ENCODE data around the gene MTRF1L. TPM values are rescaled to one million over a fixed set of nuclear protein-coding genes. Genes with fewer than 3 reads are reported as not detected.
"Not testable (repeated sequence)": the region's sequence is repeated elsewhere in the genome, so short reads cannot be mapped to it uniquely, and the experiment has no call there.

The MTRF1L gene
- total RNA-seq, 4 donors from 2014 or later: 18.0 to 30.9 (median 22.5) TPM

DNA sequence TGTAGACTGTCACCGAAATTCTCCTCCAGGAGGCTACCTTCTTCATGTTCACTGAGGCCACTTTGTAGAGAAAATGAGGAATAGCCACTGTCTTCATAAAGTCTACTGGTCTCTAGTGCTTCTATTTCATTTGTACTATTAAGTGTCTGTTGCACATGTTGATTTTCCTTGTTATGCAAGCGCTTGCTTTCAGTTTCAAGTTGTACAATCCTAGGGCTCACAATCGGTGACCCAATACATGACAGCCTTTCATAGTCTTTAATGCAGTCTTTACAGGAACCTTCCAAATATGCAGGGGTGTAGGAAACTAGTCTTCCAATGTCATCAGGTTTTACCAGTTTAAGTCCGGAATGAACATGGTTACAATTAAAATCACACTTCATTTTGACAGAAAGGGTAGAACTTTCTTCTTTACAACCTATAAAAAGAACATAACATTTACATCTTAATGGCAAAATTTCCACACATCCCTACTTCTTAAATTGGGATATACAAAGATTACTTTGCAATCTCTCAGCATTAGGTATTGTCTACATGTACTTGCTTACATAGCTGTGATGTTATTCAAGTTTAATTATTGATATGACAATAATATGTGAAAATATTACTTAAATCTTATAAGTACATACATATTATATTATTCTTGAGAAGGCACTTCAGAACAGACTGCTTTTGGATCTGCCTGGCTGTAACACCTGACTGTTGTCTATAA is 27.1 kb downstream of the MTRF1L start:
- DNase-seq (ENCODE audit: low spot score) (no peak), ATAC-seq (ENCODE audit: low FRiP score) (no peak)
- TF ChIP-seq, protein P1, sequence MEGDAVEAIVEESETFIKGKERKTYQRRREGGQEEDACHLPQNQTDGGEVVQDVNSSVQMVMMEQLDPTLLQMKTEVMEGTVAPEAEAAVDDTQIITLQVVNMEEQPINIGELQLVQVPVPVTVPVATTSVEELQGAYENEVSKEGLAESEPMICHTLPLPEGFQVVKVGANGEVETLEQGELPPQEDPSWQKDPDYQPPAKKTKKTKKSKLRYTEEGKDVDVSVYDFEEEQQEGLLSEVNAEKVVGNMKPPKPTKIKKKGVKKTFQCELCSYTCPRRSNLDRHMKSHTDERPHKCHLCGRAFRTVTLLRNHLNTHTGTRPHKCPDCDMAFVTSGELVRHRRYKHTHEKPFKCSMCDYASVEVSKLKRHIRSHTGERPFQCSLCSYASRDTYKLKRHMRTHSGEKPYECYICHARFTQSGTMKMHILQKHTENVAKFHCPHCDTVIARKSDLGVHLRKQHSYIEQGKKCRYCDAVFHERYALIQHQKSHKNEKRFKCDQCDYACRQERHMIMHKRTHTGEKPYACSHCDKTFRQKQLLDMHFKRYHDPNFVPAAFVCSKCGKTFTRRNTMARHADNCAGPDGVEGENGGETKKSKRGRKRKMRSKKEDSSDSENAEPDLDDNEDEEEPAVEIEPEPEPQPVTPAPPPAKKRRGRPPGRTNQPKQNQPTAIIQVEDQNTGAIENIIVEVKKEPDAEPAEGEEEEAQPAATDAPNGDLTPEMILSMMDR (IDR thresholded peaks at IDR 0.05): no peak

DNA sequence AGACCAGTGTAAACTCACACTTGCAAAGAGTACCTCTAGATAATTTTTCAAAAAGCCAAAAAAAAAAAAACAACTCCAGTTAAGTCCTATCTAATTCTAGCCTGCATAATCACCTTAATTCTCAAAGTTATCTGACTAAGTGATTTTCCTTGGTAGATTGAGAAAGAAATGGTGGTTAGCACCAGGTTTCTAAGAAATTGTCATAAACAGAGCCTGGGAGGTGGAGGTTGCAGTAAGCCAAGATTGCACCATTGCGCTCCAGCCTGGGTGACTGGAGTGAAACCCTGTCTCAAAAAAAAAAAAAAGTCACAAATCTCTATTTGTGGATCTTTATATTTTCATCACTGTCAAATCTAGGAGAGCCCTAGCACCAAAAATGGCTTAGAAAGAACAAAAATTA is 28.6 kb downstream of the MTRF1L start:
- DNase-seq (ENCODE audit: low spot score) (no peak), ATAC-seq (ENCODE audit: low FRiP score) (no peak)
- TF ChIP-seq, protein P1 (IDR thresholded peaks at IDR 0.05): no peak

DNA sequence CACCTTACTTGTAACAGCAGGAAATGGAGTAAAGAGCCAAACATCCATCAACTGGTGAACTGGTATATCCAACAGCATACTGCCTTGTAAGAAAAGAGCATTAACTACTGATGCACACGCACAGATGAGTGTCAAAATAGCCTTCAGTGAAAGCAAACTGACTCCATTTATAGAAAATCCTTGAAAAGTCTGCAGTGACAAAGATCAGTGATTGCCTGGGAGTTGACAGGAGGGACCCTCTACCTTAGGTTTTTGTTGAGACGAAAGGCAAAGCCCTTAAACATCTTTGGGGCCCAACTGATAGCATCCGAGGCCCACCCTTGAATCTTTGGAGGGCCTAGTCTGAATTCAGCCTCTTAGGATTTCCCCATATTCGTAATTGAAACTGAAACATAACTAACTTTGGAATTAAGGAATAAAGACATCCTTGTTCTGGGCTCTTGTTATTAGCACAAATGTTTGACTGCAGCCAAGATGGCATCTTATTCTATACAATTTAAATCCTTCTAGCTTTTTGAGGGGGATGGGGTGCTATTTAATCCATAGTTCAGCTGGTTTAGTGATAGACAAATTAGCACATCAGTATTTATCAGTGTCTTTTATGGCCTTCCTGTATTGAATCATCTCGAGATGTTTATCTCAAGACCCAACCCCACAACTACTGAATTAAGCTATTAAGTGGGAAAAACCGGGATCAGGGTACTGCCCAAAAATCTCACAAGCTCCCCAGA is 32.7 kb downstream of the MTRF1L start:
- DNase-seq (ENCODE audit: low spot score): no peak
- ATAC-seq (ENCODE audit: low FRiP score): no peak
- TF ChIP-seq, protein P1 (IDR thresholded peaks at IDR 0.05): no peak

DNA sequence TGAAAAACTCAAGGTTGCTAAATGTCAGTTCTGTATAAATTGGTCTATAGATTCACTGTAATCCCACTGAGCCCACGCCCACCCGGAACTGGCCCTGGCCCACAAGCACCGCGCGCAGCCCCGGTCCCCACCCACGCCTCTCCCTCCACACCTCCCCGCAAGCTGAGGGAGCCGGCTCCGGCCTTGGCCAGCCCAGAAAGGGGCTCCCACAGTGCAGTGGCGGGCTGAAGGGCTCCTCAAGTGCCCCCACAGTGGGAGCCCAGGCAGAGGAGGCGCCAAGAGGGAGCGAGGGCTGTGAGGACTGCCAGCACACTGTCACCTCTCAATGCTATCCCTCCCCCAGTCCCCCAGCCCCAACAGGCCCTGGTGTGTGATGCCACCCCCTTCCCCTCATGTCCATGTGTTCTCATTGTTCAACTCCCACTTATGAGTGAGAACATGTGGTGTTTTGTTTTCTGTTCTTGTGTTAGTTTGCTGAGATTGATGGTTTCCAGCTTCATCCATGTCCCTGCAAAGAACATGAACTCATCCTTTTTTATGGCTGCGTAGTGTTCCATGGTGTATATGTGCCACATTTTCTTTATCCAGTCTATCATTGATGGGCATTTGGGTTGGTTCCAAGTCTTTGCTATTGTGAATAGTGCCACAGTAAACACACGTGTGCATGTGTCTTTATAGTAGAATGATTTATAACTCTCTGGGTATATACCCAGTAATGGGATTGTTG is 36.2 kb downstream of the MTRF1L start:
- ATAC-seq (ENCODE audit: low FRiP score); DNase-seq (ENCODE audit: low spot score): not testable (repeated sequence)

DNA sequence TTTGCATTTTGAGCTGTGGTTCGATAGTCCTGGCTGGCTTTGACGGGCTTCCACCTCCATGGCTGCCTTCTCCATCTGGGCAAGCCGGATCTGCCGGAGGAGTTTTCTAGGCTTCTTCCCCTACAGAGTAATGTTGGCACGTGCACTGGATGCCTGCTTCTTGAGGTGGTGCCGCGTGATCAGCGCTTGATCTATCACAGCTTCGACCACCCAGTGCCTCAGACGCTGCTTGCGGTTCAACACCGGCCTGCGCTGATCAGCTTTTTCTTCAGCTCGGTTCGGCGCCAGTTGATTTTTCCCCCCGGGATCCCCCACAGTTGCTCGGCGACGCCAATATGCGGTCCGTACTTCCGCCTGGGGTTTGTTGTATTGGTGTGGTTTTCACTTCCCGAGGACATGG is 43.2 kb downstream of the MTRF1L start:
- DNase-seq (ENCODE audit: low spot score) (no peak), ATAC-seq (ENCODE audit: low FRiP score) (no peak)
- TF ChIP-seq, protein P1 (IDR thresholded peaks at IDR 0.05): no peak

DNA sequence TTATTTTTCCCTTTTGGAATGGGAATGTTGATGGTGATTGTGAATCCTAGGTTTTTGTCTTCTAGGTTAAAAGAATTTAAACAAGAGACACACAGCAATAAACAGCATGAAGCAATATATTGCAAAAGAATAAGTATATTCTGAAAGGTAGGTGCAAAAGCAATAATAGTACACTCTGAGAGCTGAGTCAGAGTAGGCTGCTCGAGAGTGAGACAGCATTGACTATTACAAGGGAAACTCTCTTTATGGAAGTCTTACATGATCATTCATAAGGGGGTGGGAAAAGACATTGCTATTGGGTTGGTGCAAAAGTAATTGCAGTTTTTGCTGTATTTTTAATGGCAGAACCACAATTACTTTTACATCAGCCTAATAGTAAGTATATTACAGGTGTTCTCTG is 44.7 kb downstream of the MTRF1L start:
- no peak for DNase-seq (ENCODE audit: low spot score)
- ATAC-seq (ENCODE audit: low FRiP score): no peak
- TF ChIP-seq, protein P1 (IDR thresholded peaks at IDR 0.05): no peak

DNA sequence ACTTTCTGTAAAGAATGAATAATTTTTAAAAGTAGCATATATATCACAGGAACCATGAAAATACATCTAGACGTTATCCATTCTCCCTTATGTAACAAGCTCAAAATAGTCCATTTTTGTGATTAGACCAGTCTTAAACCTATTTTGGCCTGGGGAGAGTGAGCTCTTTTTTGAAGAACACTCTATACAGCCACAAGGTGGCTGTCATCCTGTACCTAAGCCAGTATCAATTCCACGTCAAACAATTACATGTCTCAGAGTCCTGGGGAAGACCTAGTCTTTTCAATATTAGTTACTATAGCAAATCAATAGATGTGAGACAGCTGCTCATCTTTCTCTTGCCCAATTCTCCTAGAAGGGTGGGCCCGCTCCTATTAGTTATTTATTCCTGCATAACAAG is 48.1 kb downstream of the MTRF1L start:
- TF ChIP-seq, protein P1 (IDR thresholded peaks at IDR 0.05): no peak
- DNase-seq (ENCODE audit: low spot score): no peak
- no peak for ATAC-seq (ENCODE audit: low FRiP score)

All from omental fat pad (tissue), 4 donors.